GM12873 (cell line): ENCODE data around the gene MEP1A.

ENCODE experiments used
- CTCF ChIP-seq: IDR thresholded peaks from 2 replicates; pipeline ENCODE4 v1.5.1; 2012; ENCODE audit warnings: low read depth, mild to moderate bottlenecking, moderate library complexity, low read length, control low read depth; ENCODE audit not compliant: insufficient read depth; ENCODE audit errors: missing control alignments

MEP1A gene

GRCh38 chr6:46781478-46782378, 11.5 kb upstream of the MEP1A start:
- peak; percentile 47 for TF ChIP-seq CTCF

- no peak for TF ChIP-seq CTCF
Observed at GRCh38 chr6:46784535-46784934, 8.7 kb upstream of the MEP1A start.

- no peak for TF ChIP-seq CTCF
Observed at GRCh38 chr6:46787871-46788540, 5.2 kb upstream of the MEP1A start.

- no peak for TF ChIP-seq CTCF
Observed at GRCh38 chr6:46788791-46789190, 4.4 kb upstream of the MEP1A start.

GRCh38 chr6:46789434-46790354, 3.5 kb upstream of the MEP1A start:
- no peak for TF ChIP-seq CTCF

- no peak for TF ChIP-seq CTCF
Observed at GRCh38 chr6:46790355-46790874, 2.8 kb upstream of the MEP1A start.

GRCh38 chr6:46792635-46793034, 554 bp upstream of the MEP1A start:
- no peak for TF ChIP-seq CTCF
